Brain microvascular endothelial cell (primary cell): ENCODE results near the gene ATG101.
"Not testable (repeated sequence)": the region's sequence is repeated elsewhere in the genome, so short reads cannot be mapped to it uniquely, and the experiment has no call there.

ENCODE experiments used
- DNase-seq: peaks from one replicate; pipeline ENCODE4 v3.0.0-alpha.2; 2020
- H3K27ac ChIP-seq: fragments of 250-450 bp; sonication (Bioruptor Pico); 2 replicates; pipeline ENCODE4 v1.5.1; 2020; ENCODE audit warnings: mild to moderate bottlenecking, moderate library complexity
- H3K27me3 ChIP-seq: fragments of 250-450 bp; sonication (Bioruptor Pico); replicated peaks from 2 replicates; pipeline ENCODE4 v1.5.1; 2020; ENCODE audit warnings: mild to moderate bottlenecking
- H3K36me3 ChIP-seq: fragments of 250-450 bp; sonication (Bioruptor Pico); replicated peaks from 2 replicates; pipeline ENCODE4 v1.5.1; 2020; ENCODE audit warnings: mild to moderate bottlenecking
- H3K4me3 ChIP-seq: 2 replicates; pipeline ENCODE4 v1.5.1; 2011; ENCODE audit warnings: low read depth, mild to moderate bottlenecking, control low read depth, low read length, moderate library complexity
- in situ Hi-C: cut with HindIII; loops from 2 replicates; pipeline ENCODE4 v1.10.0; 2017; ENCODE audit warnings: low sequenced_read_pairs, low pct_ligation_motif_present
- TF ChIP-seq, protein P1 (sequence below): IDR thresholded peaks from 2 replicates; pipeline ENCODE4 v1.5.1; 2011; ENCODE audit warnings: low read depth, mild to moderate bottlenecking, moderate library complexity, low read length, control low read depth, inconsistent platforms; ENCODE audit errors: missing control alignments

The ATG101 gene

GRCh38 chr12:52091061-52091460 lies 21.3 kb downstream of the ATG101 start:
- DNase-seq: no peak
- H3K27me3 ChIP-seq: peaks cover 25% of the 10 kb centered on the region
- TF ChIP-seq, protein P1, sequence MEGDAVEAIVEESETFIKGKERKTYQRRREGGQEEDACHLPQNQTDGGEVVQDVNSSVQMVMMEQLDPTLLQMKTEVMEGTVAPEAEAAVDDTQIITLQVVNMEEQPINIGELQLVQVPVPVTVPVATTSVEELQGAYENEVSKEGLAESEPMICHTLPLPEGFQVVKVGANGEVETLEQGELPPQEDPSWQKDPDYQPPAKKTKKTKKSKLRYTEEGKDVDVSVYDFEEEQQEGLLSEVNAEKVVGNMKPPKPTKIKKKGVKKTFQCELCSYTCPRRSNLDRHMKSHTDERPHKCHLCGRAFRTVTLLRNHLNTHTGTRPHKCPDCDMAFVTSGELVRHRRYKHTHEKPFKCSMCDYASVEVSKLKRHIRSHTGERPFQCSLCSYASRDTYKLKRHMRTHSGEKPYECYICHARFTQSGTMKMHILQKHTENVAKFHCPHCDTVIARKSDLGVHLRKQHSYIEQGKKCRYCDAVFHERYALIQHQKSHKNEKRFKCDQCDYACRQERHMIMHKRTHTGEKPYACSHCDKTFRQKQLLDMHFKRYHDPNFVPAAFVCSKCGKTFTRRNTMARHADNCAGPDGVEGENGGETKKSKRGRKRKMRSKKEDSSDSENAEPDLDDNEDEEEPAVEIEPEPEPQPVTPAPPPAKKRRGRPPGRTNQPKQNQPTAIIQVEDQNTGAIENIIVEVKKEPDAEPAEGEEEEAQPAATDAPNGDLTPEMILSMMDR: no peak
- in situ Hi-C loops: no loop called here
- H3K27ac ChIP-seq: no peak overlapping the region
- no peaks in the 10 kb centered on the region for H3K36me3 ChIP-seq
- no peak overlapping the region for H3K4me3 ChIP-seq

- no peak overlapping the region for H3K27ac ChIP-seq
- TF ChIP-seq, protein P1: no peak
- in situ Hi-C loops: no loop called here
- H3K36me3 ChIP-seq: no peaks in the 10 kb centered on the region
- peaks cover 25% of the 10 kb centered on the region for H3K27me3 ChIP-seq
- no peak overlapping the region for H3K4me3 ChIP-seq
- DNase-seq: no peak
These were observed 22.1 kb downstream of the ATG101 start for GRCh38 chr12:52091869-52092268.

GRCh38 chr12:52093346-52093745 lies 23.6 kb downstream of the ATG101 start:
- in situ Hi-C loops: no loop called here
- no peak overlapping the region for H3K27ac ChIP-seq
- TF ChIP-seq, protein P1: no peak
- DNase-seq: no peak
- peaks cover 18% of the 10 kb centered on the region for H3K27me3 ChIP-seq
- no peak overlapping the region for H3K4me3 ChIP-seq
- no peaks in the 10 kb centered on the region for H3K36me3 ChIP-seq

DNA sequence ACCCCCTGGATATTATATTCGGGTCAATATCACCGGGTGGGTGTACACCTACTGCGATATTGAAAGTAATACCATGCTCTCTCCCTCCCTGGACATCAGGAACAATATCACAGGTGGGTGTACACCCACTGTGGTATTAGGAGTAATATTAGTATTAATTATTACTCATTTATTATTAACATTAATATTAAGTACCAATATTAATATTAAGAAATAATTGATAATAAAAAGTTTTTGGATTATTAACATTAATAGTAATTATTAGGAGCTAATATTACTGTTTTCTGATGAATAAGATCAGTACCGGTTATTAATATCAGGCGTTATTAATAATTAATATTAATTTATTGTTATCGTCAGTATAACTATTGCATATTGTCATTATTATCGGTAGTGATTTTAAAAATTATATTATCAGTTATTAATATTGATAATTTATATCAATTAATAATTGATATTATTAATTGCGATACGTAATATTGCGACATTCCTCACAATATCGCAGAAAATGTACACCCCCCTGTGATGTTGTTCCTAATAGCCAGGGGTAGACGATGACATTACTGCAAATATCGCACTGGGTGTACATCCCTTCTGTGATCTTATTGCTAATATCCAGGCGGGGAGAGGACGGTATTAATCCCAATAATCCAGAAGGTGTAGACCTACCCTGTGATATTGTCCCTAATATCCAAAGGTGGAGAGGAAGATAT lies 26.7 kb downstream of the ATG101 start:
- Histone ChIP-seq H3K27ac (no peak overlapping the region), H3K36me3 (no peaks in the 10 kb centered on the region), H3K27me3 (peaks cover 7% of the 10 kb centered on the region), H3K4me3 (no peak overlapping the region)
- TF ChIP-seq, protein P1: no peak
- in situ Hi-C loops: no loop called here
- no peak for DNase-seq

DNA sequence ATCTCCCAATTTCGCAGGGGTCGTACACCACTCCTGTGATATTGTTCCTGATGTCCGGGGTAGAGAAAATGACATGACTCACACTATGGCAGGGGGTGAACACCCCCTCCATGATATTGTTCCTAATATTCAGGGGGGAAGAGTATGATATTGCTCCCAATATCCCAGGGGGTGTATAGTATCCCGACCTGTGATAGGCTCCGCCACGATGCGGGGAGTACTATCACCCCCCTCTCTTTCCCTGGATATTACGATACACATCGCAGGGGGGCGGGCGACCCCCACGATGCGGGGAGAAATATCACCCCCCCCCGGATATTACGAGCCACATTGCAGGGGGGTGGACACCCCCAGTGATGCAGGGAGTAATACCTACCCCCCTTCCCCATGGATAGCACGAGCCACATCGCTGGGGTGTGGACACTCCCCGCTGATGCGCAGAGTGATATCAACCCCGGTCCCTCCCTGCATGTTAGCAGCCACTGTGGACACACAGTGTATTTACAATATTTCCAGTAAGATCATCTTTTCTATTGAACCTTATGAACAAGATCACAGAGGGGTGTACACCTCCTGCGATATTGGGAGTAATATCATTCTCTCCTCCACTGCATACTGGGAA lies 27.4 kb downstream of the ATG101 start:
- in situ Hi-C loops: no loop called here
- TF ChIP-seq, protein P1: no peak
- H3K4me3 ChIP-seq: no peak overlapping the region
- peaks cover under 1% of the 10 kb centered on the region for H3K27me3 ChIP-seq
- no peak for DNase-seq
- no peak overlapping the region for H3K27ac ChIP-seq
- no peaks in the 10 kb centered on the region for H3K36me3 ChIP-seq

DNA sequence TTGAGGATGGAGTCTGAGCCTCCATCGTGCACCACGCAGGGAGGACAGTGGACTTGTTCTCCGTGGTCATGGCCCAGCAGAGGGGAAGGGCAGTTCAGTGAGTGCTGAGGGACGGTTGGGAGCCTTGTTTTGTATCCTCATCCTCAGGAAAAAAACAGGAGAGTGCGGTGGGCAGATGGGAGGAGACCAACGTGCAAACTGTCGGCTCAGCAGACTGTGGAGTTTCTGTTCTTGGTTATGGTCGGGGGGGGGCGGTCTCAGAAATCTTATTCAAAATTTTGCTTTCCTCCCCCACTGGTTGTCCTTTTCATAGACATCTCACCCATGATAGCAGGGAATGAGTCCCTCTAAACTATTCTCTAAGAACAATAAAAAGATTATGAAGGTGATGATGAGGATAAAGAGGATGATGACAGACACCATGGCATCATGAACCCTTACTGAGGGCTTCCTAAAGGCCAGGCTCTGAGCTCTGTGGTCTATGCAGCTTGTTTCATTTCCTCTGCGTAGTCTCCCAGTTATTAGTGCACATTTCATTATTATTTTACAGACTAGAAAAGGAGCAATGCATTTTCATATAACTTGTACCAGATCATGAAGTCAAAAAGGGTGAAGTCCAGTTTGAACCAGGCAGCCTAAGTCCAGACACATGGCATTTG lies 34.8 kb downstream of the ATG101 start:
- H3K36me3 ChIP-seq, DNase-seq, H3K27ac ChIP-seq, H3K4me3 ChIP-seq, in situ Hi-C loops, H3K27me3 ChIP-seq: not testable (repeated sequence)

GRCh38 chr12:52116222-52117125 lies 46.7 kb downstream of the ATG101 start:
- H3K36me3 ChIP-seq, H3K4me3 ChIP-seq, H3K27me3 ChIP-seq, H3K27ac ChIP-seq, in situ Hi-C loops, DNase-seq: not testable (repeated sequence)

DNA sequence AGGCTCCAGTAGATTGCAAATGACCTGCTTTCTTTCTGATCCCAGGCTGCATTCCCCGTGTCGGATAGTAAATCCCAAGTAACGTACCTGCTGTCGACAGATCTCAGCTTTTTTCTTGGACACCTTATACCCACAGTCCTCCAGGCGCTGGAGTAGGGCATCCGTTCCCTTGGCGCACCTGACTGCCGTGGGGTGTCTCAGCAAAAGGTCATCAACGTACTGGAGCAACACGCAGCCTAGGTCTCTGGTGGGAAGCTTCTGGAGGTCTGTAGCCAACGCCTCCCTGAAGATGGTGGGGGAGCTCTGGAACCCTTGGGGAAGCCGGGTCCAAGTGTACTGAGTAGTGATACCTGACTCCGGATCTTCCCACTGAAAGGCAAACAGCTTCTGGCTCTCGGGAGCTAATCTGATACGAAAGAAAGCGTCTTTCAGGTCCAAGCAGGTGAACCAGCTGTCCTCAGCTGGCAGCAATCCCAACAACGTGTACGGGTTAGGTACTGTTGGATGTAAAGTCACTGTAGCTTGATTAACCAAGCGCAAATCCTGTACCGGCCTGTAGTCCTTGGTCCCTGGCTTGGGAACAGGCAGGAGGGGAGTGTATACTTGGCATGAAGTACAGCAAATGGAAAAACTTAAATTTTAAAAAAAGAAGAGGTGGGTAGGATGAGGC lies 48.2 kb downstream of the ATG101 start:
- H3K4me3 ChIP-seq, H3K27me3 ChIP-seq, DNase-seq, H3K36me3 ChIP-seq, in situ Hi-C loops, H3K27ac ChIP-seq: not testable (repeated sequence)
